IMR-90 (cell line): ENCODE measurements around the gene MCF2L2. TPM values are rescaled to one million over a fixed set of nuclear protein-coding genes. Genes with fewer than 3 reads are reported as not detected.

Source experiments
- ATAC-seq: fragments of 200-7000 bp; cut with Tn5 transposase; 2 replicates; pipeline ENCODE4 v1.9.1; 2020; ENCODE audit warnings: low read depth, mild to moderate bottlenecking, moderate library complexity
- BruUV-seq: library from RNA; stranded (reverse); fragments of 400-500 nt; replicated peaks from 2 replicates; lab custom pipeline; 2021; lab: Mats Ljungman, UMichigan
- CTCF ChIA-PET: fragments of 300-600 bp; formaldehyde crosslinking; extraction: SDS; loops from one replicate; lab custom pipeline; 2021; ENCODE audit warnings: antibody characterized with exemption; lab: Yijun Ruan, JAX
- POLR2A ChIA-PET: fragments of 300-600 bp; sonication (Branson Sonifier 250); formaldehyde crosslinking; loops from one replicate; lab custom pipeline; 2022; ENCODE audit warnings: antibody characterized with exemption; ENCODE audit not compliant: unreplicated experiment; lab: Charles Lee
- DNase-seq: peaks from one replicate; pipeline ENCODE4 v3.0.0; 2013
- H2AFZ ChIP-seq: replicated peaks from 2 replicates; pipeline ENCODE3; 2013; ENCODE audit warnings: low read length, mild to moderate bottlenecking; ENCODE audit not compliant: poor library complexity
- H2AK5ac ChIP-seq: 2 replicates; pipeline ENCODE4 v1.6.1; 2013; ENCODE audit warnings: low read depth, low read length, inconsistent platforms
- H2AK9ac ChIP-seq: replicated peaks from 2 replicates; pipeline ENCODE3; 2013; ENCODE audit warnings: mild to moderate bottlenecking, low read depth, low read length, moderate library complexity; ENCODE audit not compliant: poor library complexity
- H2BK120ac ChIP-seq: 2 replicates; pipeline ENCODE4 v1.6.1; 2013; ENCODE audit warnings: low read depth, low read length, inconsistent platforms
- H2BK15ac ChIP-seq: 3 replicates; pipeline ENCODE4 v1.6.1; 2013; ENCODE audit warnings: low read depth, low read length, inconsistent platforms
- H2BK20ac ChIP-seq: 2 replicates; pipeline ENCODE4 v1.6.1; 2013; ENCODE audit warnings: low read depth, mild to moderate bottlenecking, inconsistent platforms, low read length, moderate library complexity
- H2BK5ac ChIP-seq: 2 replicates; pipeline ENCODE4 v1.6.1; 2013; ENCODE audit warnings: mild to moderate bottlenecking, low read depth, low read length, inconsistent platforms; ENCODE audit not compliant: poor library complexity, severe bottlenecking
- H3K14ac ChIP-seq: replicated peaks from 2 replicates; pipeline ENCODE4 v1.6.1; 2013; ENCODE audit warnings: low read depth, low read length, inconsistent platforms
- H3K18ac ChIP-seq: 2 replicates; pipeline ENCODE4 v1.6.1; 2013; ENCODE audit warnings: low read depth, low read length, control low read depth
- H3K23ac ChIP-seq: 2 replicates; pipeline ENCODE4 v1.6.1; 2013; ENCODE audit warnings: low read depth, low read length, inconsistent platforms
- H3K27ac ChIP-seq: 2 replicates; pipeline ENCODE4 v1.5.1; 2013; ENCODE audit warnings: mild to moderate bottlenecking, control low read depth, low read length; ENCODE audit not compliant: insufficient read depth
- H3K27me3 ChIP-seq: 2 replicates; pipeline ENCODE4 v1.6.1; 2013; ENCODE audit warnings: low read length; ENCODE audit not compliant: control insufficient read depth, insufficient read depth
- H3K36me3 ChIP-seq: 2 replicates; pipeline ENCODE4 v1.6.1; 2013; ENCODE audit warnings: low read length, mixed read lengths; ENCODE audit not compliant: control insufficient read depth, insufficient read depth
- H3K4ac ChIP-seq: 2 replicates; pipeline ENCODE4 v1.6.1; 2013; ENCODE audit warnings: low read depth, low read length, inconsistent platforms
- H3K4me1 ChIP-seq: 2 replicates; pipeline ENCODE4 v1.6.1; 2013; ENCODE audit warnings: low read length, mixed read lengths; ENCODE audit not compliant: control insufficient read depth, insufficient read depth
- H3K4me2 ChIP-seq: 2 replicates; pipeline ENCODE4 v1.6.1; 2013; ENCODE audit warnings: low read depth, mild to moderate bottlenecking, control low read depth, low read length, moderate library complexity
- H3K4me3 ChIP-seq: 2 replicates; pipeline ENCODE4 v1.5.1; 2013; ENCODE audit warnings: low read depth, mild to moderate bottlenecking, control low read depth, low read length, moderate library complexity; ENCODE audit not compliant: insufficient read depth
- H3K56ac ChIP-seq: 2 replicates; pipeline ENCODE4 v1.6.1; 2013; ENCODE audit warnings: low read length, inconsistent platforms; ENCODE audit not compliant: insufficient read depth; ENCODE audit errors: extremely low read depth
- H3K79me1 ChIP-seq, 2 experiments: 2 replicates each; pipeline ENCODE4 v1.6.1; 2013; ENCODE audit warnings: low read length in 2 of 2, inconsistent platforms in 1 of 2, low read depth in 1 of 2
- H3K9ac ChIP-seq: 2 replicates; pipeline ENCODE4 v1.6.1; 2013; ENCODE audit warnings: low read depth, low read length, control low read depth
- H3K9me1 ChIP-seq: 2 replicates; pipeline ENCODE4 v1.6.1; 2013; ENCODE audit warnings: low read length, inconsistent platforms; ENCODE audit not compliant: insufficient read depth
- H3K9me3 ChIP-seq: 2 replicates; pipeline ENCODE4 v1.6.1; 2013; ENCODE audit warnings: low read length; ENCODE audit not compliant: control insufficient read depth, insufficient read depth
- H4K20me1 ChIP-seq: 2 replicates; pipeline ENCODE4 v1.6.1; 2013; ENCODE audit warnings: low read length, inconsistent platforms; ENCODE audit not compliant: insufficient read depth
- H4K5ac ChIP-seq: 2 replicates; pipeline ENCODE4 v1.6.1; 2013; ENCODE audit warnings: mild to moderate bottlenecking, low read depth, low read length, control low read depth
- H4K8ac ChIP-seq, 2 experiments: 2 replicates each; pipeline ENCODE4 v1.6.1; 2013; ENCODE audit warnings: low read depth in 2 of 2, low read length in 2 of 2, control low read depth in 1 of 2, inconsistent platforms in 1 of 2
- H4K91ac ChIP-seq: 2 replicates; pipeline ENCODE4 v1.6.1; 2013; ENCODE audit warnings: low read depth, low read length, inconsistent platforms; ENCODE audit not compliant: insufficient read depth
- CTCF ChIP-seq: conservative IDR thresholded peaks from 2 replicates; pipeline ENCODE4 v1.5.1; 2012; ENCODE audit warnings: mild to moderate bottlenecking, low read depth, low read length, improper control_type of control experiment
- ELK1 ChIP-seq: fragments of 150-350 bp; IDR thresholded peaks from 2 replicates; pipeline ENCODE4 v1.6.1; 2016; ENCODE audit warnings: low read depth, mild to moderate bottlenecking, low read length, moderate library complexity, borderline replicate concordance
- FOS ChIP-seq: fragments of 150-350 bp; IDR thresholded peaks from 2 replicates; pipeline ENCODE4 v1.6.1; 2016; ENCODE audit warnings: low read depth, low read length
- MAFK ChIP-seq: IDR thresholded peaks from 2 replicates; pipeline ENCODE4 v1.6.1; 2012; ENCODE audit warnings: low read depth, low read length, improper control_type of control experiment
- RFX5 ChIP-seq: IDR thresholded peaks from 2 replicates; pipeline ENCODE4 v1.8.0; 2012; ENCODE audit warnings: low read depth, mild to moderate bottlenecking, low read length, moderate library complexity
- SMC3 ChIP-seq: fragments of 150-350 bp; IDR thresholded peaks from 2 replicates; pipeline ENCODE4 v1.6.1; 2016; ENCODE audit warnings: low read depth, mild to moderate bottlenecking, antibody characterized with exemption, low read length, moderate library complexity
- USF2 ChIP-seq: fragments of 150-350 bp; IDR thresholded peaks from 2 replicates; pipeline ENCODE4 v1.6.1; 2017; ENCODE audit warnings: mild to moderate bottlenecking, antibody characterized with exemption, low read length, low read depth
- WGBS, 2 experiments: methylation state at CpG; one replicate each; pipeline versions ENCODE4 v1.1.5 to v1.1.7; 2013; ENCODE audit warnings: missing lambda C conversion rate in 2 of 2; ENCODE audit not compliant: insufficient read length in 1 of 2; ENCODE audit errors: extremely low coverage in 2 of 2; 5-methylcytosine and 5-hydroxymethylcytosine counted together
- dilution Hi-C: fragments of 300-500 bp; cut with HindIII; formaldehyde crosslinking; loops from one replicate; pipeline ENCODE4 v1.14.3; 2018; ENCODE audit warnings: low sequenced_read_pairs; ENCODE audit not compliant: unreplicated experiment
- in situ Hi-C: fragments of 300-500 bp; cut with MboI; formaldehyde crosslinking; loops from 3 replicates; pipeline ENCODE4 v1.14.3; 2019; ENCODE audit warnings: low sequenced_read_pairs, inconsistent platforms, mixed read lengths
- intact Hi-C: fragments of 100-400 bp; cut with micrococcal nuclease; formaldehyde crosslinking; loops from 2 replicates; pipeline ENCODE4 v1.10.0; 2022
- polyA plus RNA-seq, 3 experiments: library from polyadenylated mRNA; depleted of rRNA; stranded (reverse); fragments of >200 nt; gene quantifications; 2 replicates each; pipeline ENCODE4 v1.2.3, GENCODE V29; 2012; ENCODE audit warnings: low replicate concordance in 1 of 3
- total RNA-seq: library from RNA; depleted of rRNA; stranded (reverse); fragments of >200 nt; gene quantifications from 2 replicates; pipeline ENCODE4 v1.2.3, GENCODE V29; 2012

The MCF2L2 gene
- total and polyA plus RNA-seq, 2 of the 4 experiments (the other 2 are of a cell fraction) = under 0.01 TPM; not detected in 1

GRCh38 chr3:183266454-183266853 is 162.0 kb downstream of the MCF2L2 start:
- Histone ChIP-seq H3K79me1 (no peaks in the 10 kb centered on the region), H3K9me3 (no peaks in the 10 kb centered on the region), H3K27ac (no peak overlapping the region), H3K4me3 (no peak overlapping the region), H3K4me1 (no peaks in the 10 kb centered on the region), H3K4me2 (no peak overlapping the region), H3K4ac (no peak overlapping the region), H2BK20ac (no peak overlapping the region), H2BK5ac (no peak overlapping the region), H2AK5ac (no peak overlapping the region), H4K91ac (no peak overlapping the region), H3K14ac (no peak overlapping the region), H3K9me1 (no peaks in the 10 kb centered on the region), H3K36me3 (no peaks in the 10 kb centered on the region), H2BK120ac (no peak overlapping the region), H4K5ac (no peak overlapping the region), H2AK9ac (no peak overlapping the region), H2AFZ (no peak overlapping the region), H4K8ac (no peak overlapping the region), H4K20me1 (no peaks in the 10 kb centered on the region; the same call in 1 of the 2 replicates), H3K9ac (no peak overlapping the region), H3K27me3 (peaks cover 2% of the 10 kb centered on the region; the same call in 1 of the 2 replicates), H3K23ac (no peak overlapping the region), H3K18ac (no peak overlapping the region), H3K56ac (no peak overlapping the region), H2BK15ac (no peak overlapping the region)
- ATAC-seq (no peak), DNase-seq (no peak)
- dilution Hi-C loops = no loop called here
- in situ Hi-C loops = no loop called here
- ChIA-PET POLR2A (no interaction called here), CTCF (interaction anchor here (1.2 kb wide), 1 partner anchor 9 kb away, joined by 4 read pairs; no protein-coding TSS in a partner anchor)
- BruUV-seq = no TSS peak
- WGBS, 2 experiments = no CpG with 5 or more reads among the region's 3 CpGs
- intact Hi-C loops = no loop called here
- TF ChIP-seq ELK1 (no peak), FOS (no peak), RFX5 (no peak), USF2 (no peak), MAFK (no peak), CTCF (no peak), SMC3 (no peak)
